AML-193 (cell line): Measurements from ENCODE around the gene MAPK8IP2.
A peak's percentile ranks its signal among the peaks of the same experiment; 100 is the strongest.
"Not testable (repeated sequence)": the region's sequence is repeated elsewhere in the genome, so short reads cannot be mapped to it uniquely, and the experiment has no call there.

Source experiments
- DNase-seq, 2 experiments: peaks; one replicate each; lab custom pipeline; 2025; lab: John Stamatoyannopoulos, UW

Gene MAPK8IP2

DNA sequence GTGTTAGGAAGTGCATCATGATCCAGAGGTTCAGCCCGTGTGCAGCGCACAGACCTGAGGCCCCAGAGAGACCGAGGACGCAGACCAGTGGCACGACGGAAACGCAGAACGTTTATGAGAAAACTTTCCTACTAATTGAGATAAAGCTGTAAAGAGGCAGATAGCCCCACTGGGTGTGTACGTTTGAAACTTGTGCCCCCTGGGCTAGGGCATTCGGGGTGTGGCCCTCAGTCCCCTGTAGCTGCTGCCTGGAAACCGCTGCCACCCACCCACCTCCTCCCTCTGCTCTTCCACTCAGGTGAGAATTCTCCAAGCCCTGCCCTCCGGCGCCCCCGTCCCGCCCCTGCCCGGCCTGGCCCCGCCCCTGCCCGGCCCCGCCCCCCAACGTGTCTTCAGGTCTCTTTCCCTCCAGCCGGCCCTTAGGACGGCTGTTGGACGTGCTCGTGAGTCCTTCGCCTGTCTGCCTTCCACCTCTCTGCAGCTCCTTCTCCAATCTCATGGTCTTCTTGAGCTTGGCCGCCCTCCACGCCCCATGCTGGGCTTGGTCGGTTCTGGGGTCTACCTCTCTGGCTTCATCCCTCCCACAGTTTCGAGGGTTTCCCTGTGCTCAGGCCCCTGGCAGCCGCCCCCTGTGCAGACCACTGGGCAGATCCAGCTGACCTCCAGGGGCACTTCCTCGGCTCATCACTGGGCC, 12.1 kb downstream of the MAPK8IP2 start:
- DNase-seq, result no peak

- DNase-seq, result no peak
These were observed 12.8 kb downstream of the MAPK8IP2 start for GRCh38 chr22:50613291-50613981.

DNA sequence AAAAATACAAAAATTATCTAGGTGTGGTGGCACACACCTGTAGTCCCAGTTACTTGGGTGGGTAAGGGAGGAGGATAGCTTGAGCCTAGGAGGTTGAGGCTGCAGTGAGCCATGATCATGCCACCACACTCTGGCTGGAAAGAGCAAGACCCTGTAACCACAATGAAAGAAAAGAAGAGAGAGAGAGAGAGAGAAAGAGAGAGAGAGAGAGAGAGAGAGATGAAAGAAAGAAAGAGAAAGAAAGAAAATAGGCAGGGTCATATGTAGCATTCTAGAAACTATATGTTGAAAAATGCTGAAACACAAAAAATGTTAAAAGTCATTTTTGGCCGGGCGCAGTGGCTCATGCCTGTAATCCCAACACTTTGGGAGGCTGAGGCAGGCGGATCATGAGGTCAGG, 13.7 kb downstream of the MAPK8IP2 start:
- DNase-seq, result not testable (repeated sequence)

DNA sequence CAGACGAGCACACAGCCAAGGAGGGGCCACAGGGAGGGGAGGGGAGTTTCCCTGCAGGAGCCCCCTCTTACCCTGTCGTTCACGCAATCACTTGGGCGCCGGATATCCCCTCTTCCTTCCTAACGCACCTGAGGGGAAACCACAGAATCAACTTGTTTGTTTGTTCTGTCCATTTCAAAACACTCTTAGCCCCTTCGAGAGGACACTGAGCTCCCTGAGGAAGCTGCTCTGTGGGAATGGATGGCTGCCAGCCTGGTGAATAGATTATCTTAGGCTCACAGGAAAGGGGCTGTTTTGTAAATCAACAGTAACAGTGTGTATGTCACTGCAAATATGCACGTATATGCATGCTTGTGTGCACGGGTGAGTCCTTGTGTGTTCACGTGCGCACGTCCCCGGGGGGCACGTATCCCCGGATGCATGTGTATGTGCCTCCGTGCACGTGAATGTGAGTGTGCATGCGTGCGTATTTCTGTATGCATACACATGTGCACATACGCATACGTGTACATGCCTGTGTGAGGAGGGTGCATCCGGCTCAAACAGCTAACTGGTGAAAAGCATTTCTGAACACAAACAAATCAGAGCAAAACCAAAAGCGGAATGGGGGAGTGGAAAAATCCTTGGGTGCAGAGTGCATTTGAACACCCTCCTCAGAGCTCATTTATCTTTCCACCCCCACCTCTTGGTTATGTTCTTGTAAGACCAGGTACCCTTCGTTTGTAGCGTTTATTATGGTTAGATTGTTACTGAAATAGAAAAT, 20.2 kb downstream of the MAPK8IP2 start:
- DNase-seq, result no peak

GRCh38 chr22:50621356-50621880, 20.8 kb downstream of the MAPK8IP2 start:
- peak; percentile 31 to 43 for DNase-seq

GRCh38 chr22:50621948-50622722, 21.5 kb downstream of the MAPK8IP2 start:
- DNase-seq, result peak; percentile 13 to 35

- no peak for DNase-seq
These were observed 22.2 kb downstream of the MAPK8IP2 start for GRCh38 chr22:50622723-50623327.

DNA sequence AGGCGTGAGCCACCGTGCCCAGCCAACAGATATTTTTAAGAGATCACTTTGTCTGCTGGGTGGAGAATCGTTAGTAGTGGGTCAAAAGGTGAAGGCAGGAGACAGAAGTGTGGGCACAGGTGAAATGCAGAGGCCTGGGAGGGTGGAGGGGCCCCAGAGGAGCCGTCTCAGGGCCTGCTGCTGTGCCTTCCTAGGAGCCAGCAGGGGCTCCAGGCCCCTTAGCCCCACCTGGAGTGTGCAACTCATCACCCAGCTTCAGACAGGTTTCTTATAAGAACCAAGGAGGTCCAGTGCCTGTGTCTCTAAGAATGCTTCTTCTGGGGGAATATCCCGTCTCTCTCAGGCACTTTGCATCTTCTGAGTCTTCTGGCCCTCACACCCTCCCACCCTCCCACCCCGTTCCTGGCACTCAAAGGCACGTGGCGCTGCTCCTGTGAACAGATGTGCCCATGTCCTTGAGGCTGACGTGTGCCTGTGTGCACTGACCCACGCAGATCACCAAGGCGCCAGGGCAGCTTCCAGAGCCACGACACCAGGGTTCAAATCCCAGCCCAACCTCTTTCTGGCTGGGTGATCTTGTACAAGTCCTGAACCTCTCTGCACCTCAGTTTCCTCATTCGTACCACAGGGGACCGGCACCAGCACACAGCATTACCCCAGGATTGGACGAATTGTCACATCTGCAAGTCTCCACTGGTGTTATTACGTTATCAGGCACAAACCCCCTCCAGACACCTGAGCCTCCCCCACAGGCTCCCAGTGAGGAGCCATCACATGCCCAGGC, 23.9 kb downstream of the MAPK8IP2 start:
- DNase-seq, result no peak

DNA sequence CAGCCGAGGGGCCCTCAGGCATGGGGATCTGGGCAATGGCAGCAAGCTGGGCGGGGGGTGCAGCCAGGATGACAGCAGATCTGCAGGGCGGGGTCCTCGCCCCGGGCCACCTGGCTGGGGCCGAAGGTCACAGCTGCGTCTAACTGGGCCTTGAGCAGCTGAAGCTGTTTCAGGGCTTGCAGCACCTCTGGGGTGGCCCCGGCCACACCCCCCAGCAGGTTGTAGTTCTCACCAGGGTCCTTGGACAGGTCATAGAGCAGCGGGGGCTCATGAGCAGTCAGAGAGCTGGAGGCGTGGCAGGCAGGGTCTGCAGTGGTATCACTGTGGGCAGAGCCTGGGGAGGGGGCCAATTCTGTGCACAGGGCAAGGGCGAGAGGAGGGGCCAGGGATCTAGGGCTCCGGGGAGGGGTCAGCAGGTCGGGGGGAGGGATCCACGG, 24.6 kb downstream of the MAPK8IP2 start:
- DNase-seq, result no peak

- DNase-seq, result no peak
These were observed 25.1 kb downstream of the MAPK8IP2 start for GRCh38 chr22:50625568-50626313.

DNA sequence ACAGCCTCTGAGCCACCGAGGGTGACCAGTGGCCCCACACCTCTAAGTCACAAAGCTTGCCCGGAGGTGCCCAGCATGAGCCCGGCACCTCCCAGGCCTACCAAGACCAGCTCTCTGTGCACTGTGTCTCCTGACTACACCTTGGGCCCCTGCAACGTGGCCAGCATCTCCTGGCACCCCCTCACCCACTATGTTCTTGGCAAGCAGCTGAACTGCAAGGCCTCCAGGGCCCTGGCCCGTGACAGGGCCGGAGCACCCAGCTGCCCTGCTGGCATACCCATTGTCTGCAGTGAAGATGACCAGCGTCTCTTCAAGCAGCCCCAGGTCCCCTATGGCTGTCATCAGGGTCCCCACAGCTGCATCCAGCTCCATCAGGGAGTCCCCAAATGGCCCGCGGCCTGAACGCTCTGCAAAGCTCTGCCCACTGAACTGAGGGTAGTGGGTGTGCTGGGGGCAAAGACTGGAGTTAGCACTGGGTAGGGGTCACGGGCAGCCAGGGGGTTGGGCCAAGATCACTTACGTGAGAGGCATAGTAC, 25.8 kb downstream of the MAPK8IP2 start:
- no peak for DNase-seq

- no peak for DNase-seq
These were observed 26.5 kb downstream of the MAPK8IP2 start for GRCh38 chr22:50626850-50627641.

GRCh38 chr22:50627642-50628542, 27.3 kb downstream of the MAPK8IP2 start, which contains the start of gene ARSA:
ARSA (minus strand) TSS chr22:50628152; CDS start chr22:50627779, 373 bp downstream.
- DNase-seq, result peak; percentile 43 to 55

- DNase-seq, result no peak
These were observed 28.0 kb downstream of the MAPK8IP2 start for GRCh38 chr22:50628543-50629134.

GRCh38 chr22:50630376-50630775, 29.8 kb downstream of the MAPK8IP2 start:
- DNase-seq, result no peak

DNA sequence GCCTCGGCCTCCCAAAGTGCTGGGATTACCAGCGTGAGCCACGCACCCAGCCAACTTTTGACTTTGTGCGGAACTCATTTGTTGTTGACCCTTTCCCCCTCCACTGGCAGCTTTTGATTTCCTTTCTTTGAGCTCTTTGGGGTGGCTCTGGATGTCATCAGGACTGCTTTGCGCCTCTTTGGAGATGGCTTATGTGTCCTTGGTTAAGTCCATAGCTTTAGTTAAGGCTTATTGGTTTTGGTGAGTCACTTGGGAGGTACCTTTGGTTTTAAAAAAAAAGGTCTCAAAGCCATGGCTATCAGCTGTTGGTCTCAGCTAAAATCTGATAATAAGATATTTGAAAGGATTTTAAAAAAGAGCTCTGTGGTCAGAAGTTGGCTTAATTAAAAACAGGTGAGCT, 32.5 kb downstream of the MAPK8IP2 start:
- DNase-seq, result no peak

GRCh38 chr22:50633771-50634170, 33.2 kb downstream of the MAPK8IP2 start:
- no peak for DNase-seq
